Measurements from ENCODE around the gene RBBP5.
A peak's percentile ranks its signal among the peaks of the same experiment; 100 is the strongest.

Gene RBBP5

GRCh38 chr1:205072881-205073280 is 48.9 kb downstream of the RBBP5 start:
- TF ChIP-seq CTCF (conservative IDR thresholded peaks at IDR 0.05; ENCODE audit: control insufficient read depth, insufficient read depth, low read depth, low read length): no peak
- no peak overlapping the region for H3K4me3 ChIP-seq (ENCODE audit: control insufficient read depth, low read depth, low read length)
- no peak for DNase-seq (ENCODE audit: low read depth)

- no peak for DNase-seq (ENCODE audit: low read depth)
- TF ChIP-seq CTCF (conservative IDR thresholded peaks at IDR 0.05; ENCODE audit: control insufficient read depth, insufficient read depth, low read depth, low read length): no peak
- H3K4me3 ChIP-seq (ENCODE audit: control insufficient read depth, low read depth, low read length): no peak overlapping the region
These were observed 49.5 kb downstream of the RBBP5 start for GRCh38 chr1:205072286-205072685.

GRCh38 chr1:205071801-205072200 is 50.0 kb downstream of the RBBP5 start:
- H3K4me3 ChIP-seq (ENCODE audit: control insufficient read depth, low read depth, low read length): no peak overlapping the region
- TF ChIP-seq CTCF (conservative IDR thresholded peaks at IDR 0.05; ENCODE audit: control insufficient read depth, insufficient read depth, low read depth, low read length): no peak
- DNase-seq (ENCODE audit: low read depth): no peak

- no peak overlapping the region for H3K4me3 ChIP-seq (ENCODE audit: control insufficient read depth, low read depth, low read length)
- TF ChIP-seq CTCF (conservative IDR thresholded peaks at IDR 0.05; ENCODE audit: control insufficient read depth, insufficient read depth, low read depth, low read length): no peak
- DNase-seq (ENCODE audit: low read depth): no peak
These were observed 50.8 kb downstream of the RBBP5 start for GRCh38 chr1:205071028-205071409.

GRCh38 chr1:205069371-205070125 is 52.2 kb downstream of the RBBP5 start:
- DNase-seq (ENCODE audit: low read depth): no peak
- no peak for TF ChIP-seq CTCF (conservative IDR thresholded peaks at IDR 0.05; ENCODE audit: control insufficient read depth, insufficient read depth, low read depth, low read length)

GRCh38 chr1:205068457-205069040 is 53.2 kb downstream of the RBBP5 start:
- TF ChIP-seq CTCF (conservative IDR thresholded peaks at IDR 0.05; ENCODE audit: control insufficient read depth, insufficient read depth, low read depth, low read length): no peak
- DNase-seq (ENCODE audit: low read depth): peak; percentile 21

More at GRCh38 chr1:205069371-205070125, 52.2 kb downstream of the RBBP5 start:
- H3K4me3 ChIP-seq (ENCODE audit: control insufficient read depth, low read depth, low read length): no peak overlapping the region

More at GRCh38 chr1:205068457-205069040, 53.2 kb downstream of the RBBP5 start:
- no peak overlapping the region for H3K4me3 ChIP-seq (ENCODE audit: control insufficient read depth, low read depth, low read length)
